Osteocyte (in vitro differentiated cells): Measurements from ENCODE around the gene FAF2. TPM values are rescaled to one million over a fixed set of nuclear protein-coding genes. Genes with fewer than 3 reads are reported as not detected.

Experiments used
- DNase-seq: peaks from one replicate; pipeline ENCODE4 v3.0.0; 2021; ENCODE audit warnings: mixed read lengths; ENCODE audit not compliant: unreplicated experiment; ENCODE audit errors: extremely low spot score
- H3K27ac Mint-ChIP-seq: one replicate; pipeline ENCODE4 v1.8.0; 2021; ENCODE audit warnings: mild to moderate bottlenecking, mixed read lengths; ENCODE audit not compliant: unreplicated experiment
- H3K27me3 Mint-ChIP-seq: one replicate; pipeline ENCODE4 v1.8.0; 2021; ENCODE audit warnings: mixed read lengths; ENCODE audit not compliant: unreplicated experiment
- H3K36me3 Mint-ChIP-seq: one replicate; pipeline ENCODE4 v1.8.0; 2021; ENCODE audit warnings: mixed read lengths; ENCODE audit not compliant: unreplicated experiment
- H3K4me1 Mint-ChIP-seq: one replicate; pipeline ENCODE4 v1.8.0; 2021; ENCODE audit warnings: mixed read lengths; ENCODE audit not compliant: unreplicated experiment
- H3K4me3 Mint-ChIP-seq: one replicate; pipeline ENCODE4 v1.8.0; 2021; ENCODE audit warnings: mild to moderate bottlenecking, moderate library complexity, mixed read lengths; ENCODE audit not compliant: unreplicated experiment
- H3K9me3 Mint-ChIP-seq: one replicate; pipeline ENCODE4 v1.8.0; 2021; ENCODE audit warnings: mixed read lengths; ENCODE audit not compliant: unreplicated experiment
- CTCF ChIP-seq: fragments of 200-600 bp; sonication (generic); IDR thresholded peaks from 2 replicates; pipeline ENCODE4 v1.5.0; 2021; ENCODE audit warnings: antibody characterized with exemption, mild to moderate bottlenecking, moderate library complexity
- long read RNA-seq: library from polyadenylated mRNA; unstranded; transcript quantifications from one replicate; pipeline ENCODE4 v2.0.0, GENCODE V29; 2021
- total RNA-seq: library from RNA; stranded (reverse); gene quantifications from 2 replicates; pipeline ENCODE4 v1.2.1, GENCODE V29; 2021

Gene FAF2
- 46.9 and 47.6 TPM in 2 replicates for total RNA-seq
- long read RNA-seq, full-length matches to known transcripts, result 101 of 177 reads
- long read RNA-seq, partial matches to known transcripts, result 6 of 177 reads
- long read RNA-seq, other reads (novel, unspliced or antisense), result 70 of 177 reads

- Mint-ChIP-seq H3K27ac (peak within 1 kb of the TSS; percentile 94), H3K36me3 (peaks cover 2% of the 10 kb centered on the region), H3K4me1 (peaks cover 30% of the 10 kb centered on the region), H3K4me3 (peak within 1 kb of the TSS; percentile 96), H3K27me3 (no peaks in the 10 kb centered on the region), H3K9me3 (no peaks in the 10 kb centered on the region)
- peak; percentile 100 for DNase-seq
- peak; percentile 99 for TF ChIP-seq CTCF
Measured at GRCh38 chr5:176447978-176448608, at the start of gene FAF2. TSS of gene FAF2 (plus strand) at chr5:176448385. CDS start at chr5:176448408, 23 bp downstream.

- Mint-ChIP-seq H3K36me3 (peaks cover 12% of the 10 kb centered on the region), H3K4me1 (peaks cover 17% of the 10 kb centered on the region), H3K27me3 (no peaks in the 10 kb centered on the region), H3K27ac (peak overlapping the region; percentile 23), H3K9me3 (no peaks in the 10 kb centered on the region), H3K4me3 (no peak overlapping the region)
- no peak for DNase-seq
- no peak for TF ChIP-seq CTCF
Measured at GRCh38 chr5:176400382-176401156, 47.6 kb upstream of the FAF2 start.

GRCh38 chr5:176401281-176402205 is 46.6 kb upstream of the FAF2 start:
- no peak overlapping the region for H3K4me3 Mint-ChIP-seq
- TF ChIP-seq CTCF, result no peak
- H3K36me3 Mint-ChIP-seq, result peaks cover 14% of the 10 kb centered on the region
- H3K27me3 Mint-ChIP-seq, result no peaks in the 10 kb centered on the region
- peaks cover 17% of the 10 kb centered on the region for H3K4me1 Mint-ChIP-seq
- H3K27ac Mint-ChIP-seq, result no peak overlapping the region
- DNase-seq, result no peak
- no peaks in the 10 kb centered on the region for H3K9me3 Mint-ChIP-seq

GRCh38 chr5:176405656-176406435 is 42.3 kb upstream of the FAF2 start:
- DNase-seq, result no peak
- Mint-ChIP-seq H3K4me1 (peaks cover 20% of the 10 kb centered on the region), H3K4me3 (no peak overlapping the region), H3K9me3 (no peaks in the 10 kb centered on the region), H3K36me3 (peaks cover 20% of the 10 kb centered on the region), H3K27ac (no peak overlapping the region), H3K27me3 (no peaks in the 10 kb centered on the region)
- TF ChIP-seq CTCF, result no peak
